ENCODE results near the gene MACROD2.
"Not testable (repeated sequence)": the region's sequence is repeated elsewhere in the genome, so short reads cannot be mapped to it uniquely, and the experiment has no call there.

GRCh38 chr20:14981486-14981885, 986.2 kb downstream of the MACROD2 start:
- TF ChIP-seq CTCF (IDR thresholded peaks at IDR 0.05 in 2 of 3, conservative IDR thresholded peaks at IDR 0.05 in 1 of 3; ENCODE audit: borderline replicate concordance in 1 of 3, insufficient read depth in 1 of 3, low read depth in 2 of 3, low read length in 2 of 3); ELF1 (IDR thresholded peaks at IDR 0.05; ENCODE audit: borderline replicate concordance, low read depth); RAD21 (IDR thresholded peaks at IDR 0.05; ENCODE audit: low read depth); EZH2 (IDR thresholded peaks at IDR 0.05); POLR2AphosphoS5 (IDR thresholded peaks at IDR 0.05; ENCODE audit: low read depth, low read length); ZNF274 (IDR thresholded peaks at IDR 0.05; ENCODE audit: low read depth, low read length); CEBPB (IDR thresholded peaks at IDR 0.05; ENCODE audit: low read depth): not testable (repeated sequence)
- TF ChIP-seq, protein P1, sequence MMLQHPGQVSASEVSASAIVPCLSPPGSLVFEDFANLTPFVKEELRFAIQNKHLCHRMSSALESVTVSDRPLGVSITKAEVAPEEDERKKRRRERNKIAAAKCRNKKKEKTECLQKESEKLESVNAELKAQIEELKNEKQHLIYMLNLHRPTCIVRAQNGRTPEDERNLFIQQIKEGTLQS (IDR thresholded peaks at IDR 0.05): not testable (repeated sequence)

Measured in HCT116 (cell line).